Hepatocyte (in vitro differentiated cells): Measurements from ENCODE around the gene COQ9. TPM values are rescaled to one million over a fixed set of nuclear protein-coding genes. Genes with fewer than 3 reads are reported as not detected.
"Not testable (repeated sequence)": the region's sequence is repeated elsewhere in the genome, so short reads cannot be mapped to it uniquely, and the experiment has no call there.

Experiments
- DNase-seq: peaks from one replicate; pipeline ENCODE4 v3.0.0-alpha.2; 2016; ENCODE audit warnings: low spot score
- H2AFZ ChIP-seq: fragments of 200-600 bp; sonication (generic); 2 replicates; pipeline ENCODE4 v1.6.0; 2016; ENCODE audit warnings: antibody characterized with exemption, mild to moderate bottlenecking
- H3K27ac ChIP-seq: fragments of 200-600 bp; sonication (generic); 2 replicates; pipeline ENCODE4 v1.5.1; 2016; ENCODE audit warnings: mild to moderate bottlenecking
- H3K27me3 ChIP-seq: fragments of 200-600 bp; sonication (generic); 2 replicates; pipeline ENCODE4 v1.6.1; 2016
- H3K36me3 ChIP-seq: fragments of 200-600 bp; sonication (generic); replicated peaks from 2 replicates; pipeline ENCODE4 v1.5.1; 2016; ENCODE audit warnings: low read depth; ENCODE audit not compliant: insufficient read depth
- H3K4me1 ChIP-seq: fragments of 200-600 bp; sonication (generic); 2 replicates; pipeline ENCODE4 v1.5.1; 2016; ENCODE audit warnings: mild to moderate bottlenecking, moderate library complexity; ENCODE audit not compliant: insufficient read depth
- H3K4me2 ChIP-seq: fragments of 200-600 bp; sonication (generic); 2 replicates; pipeline ENCODE4 v1.6.0; 2016
- H3K4me3 ChIP-seq: fragments of 200-600 bp; sonication (generic); 2 replicates; pipeline ENCODE4 v1.5.1; 2016; ENCODE audit warnings: mild to moderate bottlenecking
- H3K79me2 ChIP-seq: fragments of 200-600 bp; sonication (generic); 2 replicates; pipeline ENCODE4 v1.6.0; 2017; ENCODE audit warnings: mild to moderate bottlenecking
- H3K9me2 ChIP-seq: fragments of 200-600 bp; sonication (generic); replicated peaks from 2 replicates; pipeline ENCODE4 v1.6.0; 2017; ENCODE audit warnings: mild to moderate bottlenecking; ENCODE audit not compliant: insufficient read depth
- H3K9me3 ChIP-seq: fragments of 200-600 bp; sonication (generic); 2 replicates; pipeline ENCODE4 v1.5.1; 2016; ENCODE audit warnings: low read depth, mild to moderate bottlenecking
- H4K20me1 ChIP-seq: fragments of 200-600 bp; sonication (generic); 2 replicates; pipeline ENCODE4 v1.6.0; 2016; ENCODE audit warnings: mild to moderate bottlenecking; ENCODE audit not compliant: insufficient read depth, poor library complexity, severe bottlenecking
- CTCF ChIP-seq: fragments of 200-600 bp; sonication (generic); IDR thresholded peaks from 2 replicates; pipeline ENCODE4 v1.5.1; 2016; ENCODE audit warnings: antibody characterized with exemption, mild to moderate bottlenecking; ENCODE audit not compliant: poor library complexity
- EZH2 ChIP-seq: fragments of 200-600 bp; sonication (generic); IDR thresholded peaks from 2 replicates; pipeline ENCODE4 v1.6.1; 2016; ENCODE audit warnings: antibody characterized with exemption, mild to moderate bottlenecking, borderline replicate concordance
- EZH2phosphoT487 ChIP-seq: fragments of 200-600 bp; sonication (generic); IDR thresholded peaks from one replicate; pipeline ENCODE4 v1.6.1; 2018; ENCODE audit warnings: antibody characterized with exemption, mild to moderate bottlenecking, low read depth, moderate library complexity; ENCODE audit not compliant: unreplicated experiment, severe bottlenecking
- WGBS: methylation state at CpG from one replicate; pipeline ENCODE4 v1.1.6; 2016; ENCODE audit warnings: low lambda C conversion rate; ENCODE audit errors: missing lambda C conversion rate; 5-methylcytosine and 5-hydroxymethylcytosine counted together
- polyA plus RNA-seq: library from polyadenylated mRNA; unstranded; fragments of >200 nt; fragmentation: Nextera tagmentation; extraction: Ambion mirVana; gene quantifications from 2 replicates; pipeline ENCODE4 v1.2.1, GENCODE V29; 2016
- total RNA-seq: library from RNA; depleted of rRNA; stranded (reverse); fragments of >200 nt; gene quantifications from 2 replicates; pipeline ENCODE4 v1.2.3, GENCODE V29; 2014

The COQ9 gene
- total and polyA plus RNA-seq, 2 experiments from 2014 or later = 61.9 to 81.5 TPM

GRCh38 chr16:57493767-57494166 lies 46.5 kb downstream of the COQ9 start:
- Histone ChIP-seq H3K27ac (no peak overlapping the region), H3K9me2 (no peaks in the 10 kb centered on the region), H3K9me3 (no peaks in the 10 kb centered on the region), H3K27me3 (no peaks in the 10 kb centered on the region), H3K4me1 (no peaks in the 10 kb centered on the region), H3K79me2 (no peaks in the 10 kb centered on the region), H3K4me3 (no peak overlapping the region), H2AFZ (no peak overlapping the region), H3K36me3 (no peaks in the 10 kb centered on the region), H3K4me2 (no peak overlapping the region), H4K20me1 (no peaks in the 10 kb centered on the region)
- no peak for TF ChIP-seq EZH2phosphoT487
- no peak for TF ChIP-seq CTCF
- no peak for TF ChIP-seq EZH2
- WGBS = 93% methylated on average over 4 of the region's 4 CpGs
- DNase-seq = no peak

- Histone ChIP-seq H3K9me2 (no peaks in the 10 kb centered on the region), H4K20me1 (no peaks in the 10 kb centered on the region), H3K36me3 (no peaks in the 10 kb centered on the region), H3K4me1 (peaks cover 10% of the 10 kb centered on the region), H3K27ac (no peak overlapping the region), H2AFZ (no peak overlapping the region), H3K9me3 (no peaks in the 10 kb centered on the region), H3K4me2 (no peak overlapping the region), H3K79me2 (no peaks in the 10 kb centered on the region), H3K4me3 (no peak overlapping the region), H3K27me3 (no peaks in the 10 kb centered on the region)
- WGBS = 53% methylated on average over 13 of the region's 13 CpGs
- no peak for TF ChIP-seq EZH2
- DNase-seq = peak; percentile 16
Observed at GRCh38 chr16:57497121-57497520, 49.8 kb downstream of the COQ9 start.

GRCh38 chr16:57498031-57498430 lies 50.8 kb downstream of the COQ9 start:
- no peak for DNase-seq
- no peak for TF ChIP-seq EZH2
- TF ChIP-seq EZH2phosphoT487 = no peak
- TF ChIP-seq CTCF = no peak
- WGBS = 99% methylated on average over 4 of the region's 4 CpGs
- Histone ChIP-seq H2AFZ (no peak overlapping the region), H3K27ac (no peak overlapping the region), H3K4me1 (peaks cover 15% of the 10 kb centered on the region), H3K79me2 (no peaks in the 10 kb centered on the region), H4K20me1 (no peaks in the 10 kb centered on the region), H3K9me3 (no peaks in the 10 kb centered on the region), H3K9me2 (no peaks in the 10 kb centered on the region), H3K27me3 (no peaks in the 10 kb centered on the region), H3K36me3 (no peaks in the 10 kb centered on the region), H3K4me2 (no peak overlapping the region), H3K4me3 (no peak overlapping the region)

GRCh38 chr16:57499941-57500340 lies 52.7 kb downstream of the COQ9 start:
- not testable (repeated sequence) for H3K36me3 ChIP-seq, H3K27ac ChIP-seq, H4K20me1 ChIP-seq, H3K9me3 ChIP-seq, H3K79me2 ChIP-seq, H3K27me3 ChIP-seq, H2AFZ ChIP-seq, H3K4me2 ChIP-seq, H3K4me3 ChIP-seq, DNase-seq, H3K9me2 ChIP-seq
- 82% methylated on average over 11 of the region's 11 CpGs for WGBS
- H3K4me1 ChIP-seq = peaks cover 15% of the 10 kb centered on the region
